Esophagus squamous epithelium (tissue), 4 donors: Measurements from ENCODE around the gene PCNP.
"Not testable (repeated sequence)": the region's sequence is repeated elsewhere in the genome, so short reads cannot be mapped to it uniquely, and the experiment has no call there.

Experiments
- CTCF ChIP-seq, 6 experiments: fragments of 450-650 bp in 4 of 6; fragments of 200-600 bp in 2 of 6; sonication (generic) in 2 of 6; IDR thresholded peaks; one replicate each; pipeline ENCODE4 v1.5.1; 2016 to 2019; ENCODE audit warnings: antibody characterized with exemption in 6 of 6, mild to moderate bottlenecking in 4 of 6, moderate library complexity in 4 of 6
- POLR2A ChIP-seq, 4 donors: fragments of 450-650 bp; IDR thresholded peaks; one replicate each; pipeline ENCODE4 v1.6.1; 2017; ENCODE audit warnings: antibody characterized with exemption in 4 of 4, mild to moderate bottlenecking in 4 of 4, moderate library complexity in 3 of 4

- not testable (repeated sequence) for TF ChIP-seq CTCF, POLR2A (IDR thresholded peaks at IDR 0.05)
These were observed 58.0 kb downstream of the PCNP start for GRCh38 chr3:101631959-101632358.
